Progenitor cell of endocrine pancreas (in vitro differentiated cells): ENCODE data around the gene ADAMTSL1. TPM values are rescaled to one million over a fixed set of nuclear protein-coding genes. Genes with fewer than 3 reads are reported as not detected.

ENCODE experiments used
- DNase-seq: peaks from one replicate; pipeline ENCODE4 v3.0.0; 2021; ENCODE audit warnings: low spot score; ENCODE audit not compliant: unreplicated experiment
- H3K27ac Mint-ChIP-seq: 2 replicates; pipeline ENCODE4 v1.8.0; 2021; ENCODE audit warnings: mild to moderate bottlenecking, moderate library complexity, mixed read lengths
- H3K27me3 Mint-ChIP-seq: 2 replicates; pipeline ENCODE4 v1.8.0; 2021; ENCODE audit warnings: mixed read lengths
- H3K36me3 Mint-ChIP-seq: 2 replicates; pipeline ENCODE4 v1.8.0; 2022; ENCODE audit warnings: mixed read lengths; ENCODE audit not compliant: insufficient read depth
- H3K4me1 Mint-ChIP-seq: 2 replicates; pipeline ENCODE4 v1.8.0; 2021; ENCODE audit warnings: low read depth, mixed read lengths
- H3K4me3 Mint-ChIP-seq: 2 replicates; pipeline ENCODE4 v1.8.0; 2021; ENCODE audit warnings: low read depth, mild to moderate bottlenecking, moderate library complexity, mixed read lengths
- H3K9me3 Mint-ChIP-seq: 2 replicates; pipeline ENCODE4 v1.8.0; 2021; ENCODE audit warnings: low read depth, mixed read lengths
- CTCF ChIP-seq: fragments of 200-600 bp; sonication (generic); IDR thresholded peaks from one replicate; pipeline ENCODE4 v1.5.0; 2021; ENCODE audit warnings: antibody characterized with exemption, mild to moderate bottlenecking; ENCODE audit not compliant: unreplicated experiment
- total RNA-seq: library from RNA; stranded (reverse); gene quantifications from 2 replicates; pipeline ENCODE4 v1.2.1, GENCODE V29; 2021

ADAMTSL1 gene
- total RNA-seq, 1 donor from 2014 or later, result 2.1 TPM

GRCh38 chr9:18526685-18527084 is 52.7 kb downstream of the ADAMTSL1 start:
- Mint-ChIP-seq H3K9me3 (no peaks in the 10 kb centered on the region), H3K36me3 (no peaks in the 10 kb centered on the region), H3K27ac (no peak overlapping the region), H3K4me1 (peaks cover 3% of the 10 kb centered on the region), H3K27me3 (no peaks in the 10 kb centered on the region), H3K4me3 (no peak overlapping the region)
- no peak for DNase-seq
- no peak for TF ChIP-seq CTCF

GRCh38 chr9:18531136-18532065 is 57.4 kb downstream of the ADAMTSL1 start:
- Mint-ChIP-seq H3K27ac (no peak overlapping the region), H3K27me3 (no peaks in the 10 kb centered on the region), H3K4me3 (no peak overlapping the region), H3K9me3 (peaks cover 18% of the 10 kb centered on the region), H3K4me1 (no peaks in the 10 kb centered on the region), H3K36me3 (peaks cover 7% of the 10 kb centered on the region)
- no peak for DNase-seq
- no peak for TF ChIP-seq CTCF

GRCh38 chr9:18534611-18535010 is 60.7 kb downstream of the ADAMTSL1 start:
- Mint-ChIP-seq H3K27ac (no peak overlapping the region), H3K9me3 (peaks cover 29% of the 10 kb centered on the region), H3K4me1 (peaks cover 5% of the 10 kb centered on the region), H3K36me3 (peaks cover 9% of the 10 kb centered on the region), H3K4me3 (no peak overlapping the region), H3K27me3 (no peaks in the 10 kb centered on the region)
- no peak for TF ChIP-seq CTCF
- DNase-seq, result no peak

- H3K4me1 Mint-ChIP-seq, result peaks cover 7% of the 10 kb centered on the region
- H3K9me3 Mint-ChIP-seq, result peaks cover 29% of the 10 kb centered on the region
- no peaks in the 10 kb centered on the region for H3K27me3 Mint-ChIP-seq
- no peak overlapping the region for H3K27ac Mint-ChIP-seq
- no peak for DNase-seq
- H3K36me3 Mint-ChIP-seq, result peaks cover 9% of the 10 kb centered on the region
- TF ChIP-seq CTCF, result no peak
- H3K4me3 Mint-ChIP-seq, result no peak overlapping the region
Observed at GRCh38 chr9:18536554-18536953, 62.6 kb downstream of the ADAMTSL1 start.

GRCh38 chr9:18539203-18539693 is 65.3 kb downstream of the ADAMTSL1 start:
- no peaks in the 10 kb centered on the region for H3K27me3 Mint-ChIP-seq
- H3K4me3 Mint-ChIP-seq, result no peak overlapping the region
- peak overlapping the region; percentile 65 for H3K27ac Mint-ChIP-seq
- H3K9me3 Mint-ChIP-seq, result peaks cover 19% of the 10 kb centered on the region
- no peak for TF ChIP-seq CTCF
- peaks cover 9% of the 10 kb centered on the region for H3K4me1 Mint-ChIP-seq
- H3K36me3 Mint-ChIP-seq, result peaks cover 6% of the 10 kb centered on the region
- DNase-seq, result no peak
